MCF 10A (cell line): ENCODE data around the gene IL1RAPL2. TPM values are rescaled to one million over a fixed set of nuclear protein-coding genes. Genes with fewer than 3 reads are reported as not detected.

Source experiments
- BruUV-seq: library from RNA; stranded (reverse); fragments of 400-500 nt; replicated peaks from 2 replicates; lab custom pipeline; 2021; lab: Mats Ljungman, UMichigan
- CTCF ChIA-PET: fragments of 300-600 bp; sonication (Branson Sonifier 250); formaldehyde crosslinking; extraction: SDS; loops from one replicate; lab custom pipeline; 2021; ENCODE audit warnings: antibody characterized with exemption, inconsistent platforms; lab: Yijun Ruan, JAX
- POLR2A ChIA-PET: fragments of 300-600, 350-650 bp; sonication (Branson Sonifier 250); formaldehyde crosslinking; extraction: SDS; loops from one replicate; lab custom pipeline; 2020; ENCODE audit warnings: antibody characterized with exemption, inconsistent platforms; lab: Yijun Ruan, JAX
- DNase-seq: peaks from one replicate; pipeline ENCODE4 v3.0.0-alpha.2; 2018; ENCODE audit not compliant: unreplicated experiment
- H3K27ac Mint-ChIP-seq: one replicate; pipeline ENCODE4 v1.8.0; 2022; ENCODE audit warnings: mild to moderate bottlenecking, low read depth, mixed read lengths; ENCODE audit not compliant: unreplicated experiment
- H3K27me3 Mint-ChIP-seq: one replicate; pipeline ENCODE4 v1.8.0; 2022; ENCODE audit warnings: mixed read lengths; ENCODE audit not compliant: insufficient read depth, unreplicated experiment
- H3K36me3 Mint-ChIP-seq: one replicate; pipeline ENCODE4 v1.8.0; 2022; ENCODE audit warnings: mild to moderate bottlenecking, moderate library complexity, mixed read lengths; ENCODE audit not compliant: insufficient read depth, unreplicated experiment
- H3K4me1 Mint-ChIP-seq: one replicate; pipeline ENCODE4 v1.8.0; 2022; ENCODE audit warnings: mixed read lengths; ENCODE audit not compliant: insufficient read depth, unreplicated experiment
- H3K4me3 Mint-ChIP-seq: one replicate; pipeline ENCODE4 v1.8.0; 2022; ENCODE audit warnings: mild to moderate bottlenecking, moderate library complexity, mixed read lengths; ENCODE audit not compliant: unreplicated experiment
- H3K9me3 Mint-ChIP-seq: one replicate; pipeline ENCODE4 v1.8.0; 2022; ENCODE audit warnings: mixed read lengths; ENCODE audit not compliant: unreplicated experiment
- CTCF ChIP-seq: fragments of 200-600 bp; IDR thresholded peaks from one replicate; pipeline ENCODE4 v1.8.0; 2022; ENCODE audit warnings: antibody characterized with exemption, mild to moderate bottlenecking; ENCODE audit not compliant: unreplicated experiment
- intact Hi-C: fragments of 100-400 bp; cut with micrococcal nuclease; formaldehyde crosslinking; loops from 2 replicates; pipeline ENCODE4 v1.14.1; 2022
- total RNA-seq: library from RNA; stranded (reverse); gene quantifications from 2 replicates; pipeline ENCODE4 v1.2.3, GENCODE V29; 2022

The IL1RAPL2 gene
- total RNA-seq, 1 experiment from 2014 or later = 4.4 TPM

- no peak for TF ChIP-seq CTCF
- Mint-ChIP-seq H3K27ac (no peak overlapping the region), H3K4me3 (no peak overlapping the region), H3K9me3 (no peaks in the 10 kb centered on the region), H3K27me3 (peaks cover 43% of the 10 kb centered on the region), H3K4me1 (no peaks in the 10 kb centered on the region), H3K36me3 (no peaks in the 10 kb centered on the region)
- BruUV-seq = no TSS peak
- CTCF ChIA-PET = interaction anchor here (1.3 kb wide), 1 partner anchor 22 kb away, joined by 3 read pairs; no protein-coding TSS in a partner anchor
- POLR2A ChIA-PET = no interaction called here
- intact Hi-C loops = no loop called here
- DNase-seq = no peak
Measured at GRCh38 chrX:104935581-104935980, 369.6 kb downstream of the IL1RAPL2 start.

GRCh38 chrX:104953251-104953650, 387.3 kb downstream of the IL1RAPL2 start:
- peaks cover 38% of the 10 kb centered on the region for H3K27me3 Mint-ChIP-seq
- no peak overlapping the region for H3K4me3 Mint-ChIP-seq
- ChIA-PET POLR2A (no interaction called here), CTCF (interaction anchor here (0.5 kb wide), 1 partner anchor 219 kb away, joined by 3 read pairs; no protein-coding TSS in a partner anchor)
- intact Hi-C loops = no loop called here
- no peaks in the 10 kb centered on the region for H3K4me1 Mint-ChIP-seq
- H3K36me3 Mint-ChIP-seq = no peaks in the 10 kb centered on the region
- TF ChIP-seq CTCF = no peak
- BruUV-seq = no TSS peak
- no peak for DNase-seq
- H3K9me3 Mint-ChIP-seq = no peaks in the 10 kb centered on the region
- no peak overlapping the region for H3K27ac Mint-ChIP-seq

- POLR2A ChIA-PET = no interaction called here
- intact Hi-C loops = no loop called here
- DNase-seq = no peak
- Mint-ChIP-seq H3K4me1 (no peaks in the 10 kb centered on the region), H3K27ac (no peak overlapping the region), H3K36me3 (no peaks in the 10 kb centered on the region), H3K4me3 (no peak overlapping the region), H3K9me3 (no peaks in the 10 kb centered on the region), H3K27me3 (peaks cover 54% of the 10 kb centered on the region)
- no peak for TF ChIP-seq CTCF
- CTCF ChIA-PET = interaction anchor here (0.5 kb wide), 1 partner anchor 1261 kb away, joined by 3 read pairs; no protein-coding TSS in a partner anchor
- BruUV-seq = no TSS peak
Measured at GRCh38 chrX:104961926-104962325, 395.9 kb downstream of the IL1RAPL2 start.

GRCh38 chrX:104968241-104968640, 402.2 kb downstream of the IL1RAPL2 start:
- intact Hi-C loops = no loop called here
- DNase-seq = no peak
- no TSS peak for BruUV-seq
- no peak overlapping the region for H3K27ac Mint-ChIP-seq
- no peak overlapping the region for H3K4me3 Mint-ChIP-seq
- H3K36me3 Mint-ChIP-seq = no peaks in the 10 kb centered on the region
- POLR2A ChIA-PET = no interaction called here
- CTCF ChIA-PET = no interaction called here
- H3K27me3 Mint-ChIP-seq = peaks cover 55% of the 10 kb centered on the region
- no peaks in the 10 kb centered on the region for H3K4me1 Mint-ChIP-seq
- no peaks in the 10 kb centered on the region for H3K9me3 Mint-ChIP-seq
- TF ChIP-seq CTCF = no peak
